Renal cortex interstitium (tissue), 11 donors: Measurements from ENCODE around the gene BICD1. TPM values are rescaled to one million over a fixed set of nuclear protein-coding genes. Genes with fewer than 3 reads are reported as not detected.
"Not testable (repeated sequence)": the region's sequence is repeated elsewhere in the genome, so short reads cannot be mapped to it uniquely, and the experiment has no call there.

Source experiments
- DNase-seq, 11 donors: peaks; one replicate each; pipeline ENCODE4 v3.0.0-alpha.2; 2013; ENCODE audit warnings: low read depth in 9 of 11, low spot score in 4 of 11; ENCODE audit errors: extremely low read depth in 1 of 11
- polyA plus RNA-seq, 3 donors: library from polyadenylated mRNA; unstranded; fragments of 120-200 nt; gene quantifications; one replicate each; pipeline ENCODE4 v1.2.1, GENCODE V29; 2013; ENCODE audit not compliant: insufficient read length in 3 of 3

The BICD1 gene
- polyA plus RNA-seq, 3 donors, result 21.1 to 26.9 (median 23.3) TPM

DNA sequence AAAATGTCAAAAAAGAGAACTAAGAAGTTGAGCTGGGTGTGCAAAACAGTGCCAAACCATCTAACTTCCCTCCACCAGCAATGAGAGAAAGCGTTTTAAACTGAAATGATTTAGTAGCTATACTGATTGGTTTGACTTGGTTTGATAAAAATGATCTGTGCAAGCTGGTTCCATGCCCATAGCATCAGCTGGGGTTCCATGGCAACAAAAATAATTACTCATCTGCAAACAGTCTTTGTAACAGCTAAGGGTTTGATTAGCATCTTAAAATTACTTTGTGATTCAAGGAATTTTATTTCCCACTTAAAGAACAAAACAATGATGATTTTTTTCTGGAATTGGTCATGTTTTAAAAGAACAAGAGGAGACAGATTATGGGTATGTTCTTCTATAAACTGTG is 15.0 kb upstream of the BICD1 start:
- no peak for DNase-seq

DNA sequence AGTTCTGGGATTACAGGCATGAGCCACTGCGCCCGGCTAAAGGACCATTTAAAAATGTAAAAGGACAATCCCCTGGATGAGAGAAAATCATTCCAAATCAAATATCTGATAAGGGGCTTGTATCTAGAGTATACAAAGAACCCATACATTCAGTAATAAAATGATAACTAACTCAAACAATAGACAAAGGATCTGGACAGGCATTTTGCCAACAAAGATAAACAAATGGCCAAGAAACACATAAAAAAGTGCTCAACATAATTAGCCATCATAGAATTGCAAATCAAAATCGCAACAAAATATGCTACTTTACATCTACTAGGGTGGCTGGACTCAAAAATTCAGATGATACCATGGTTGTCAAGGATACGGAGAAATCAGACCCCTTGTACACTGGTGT is 8.5 kb upstream of the BICD1 start:
- no peak for DNase-seq

DNA sequence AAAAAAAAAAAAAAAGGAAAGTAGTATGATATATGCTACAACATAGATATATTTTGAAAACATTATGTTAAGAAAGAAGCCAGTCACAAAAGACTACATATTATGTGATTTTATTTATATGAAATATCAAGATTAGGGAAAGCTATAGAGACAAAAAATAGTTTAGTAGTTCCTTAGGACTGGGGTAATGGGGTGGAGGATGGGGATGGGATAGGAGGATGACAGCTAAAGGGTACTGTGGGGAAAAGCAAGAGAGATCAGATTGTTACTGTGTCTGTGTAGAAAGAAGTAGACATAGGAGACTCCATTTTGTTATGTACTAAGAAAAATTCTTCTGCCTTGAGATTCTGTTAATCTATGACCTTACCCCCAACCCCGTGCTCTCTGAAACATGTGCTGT is 7.4 kb upstream of the BICD1 start:
- not testable (repeated sequence) for DNase-seq

DNA sequence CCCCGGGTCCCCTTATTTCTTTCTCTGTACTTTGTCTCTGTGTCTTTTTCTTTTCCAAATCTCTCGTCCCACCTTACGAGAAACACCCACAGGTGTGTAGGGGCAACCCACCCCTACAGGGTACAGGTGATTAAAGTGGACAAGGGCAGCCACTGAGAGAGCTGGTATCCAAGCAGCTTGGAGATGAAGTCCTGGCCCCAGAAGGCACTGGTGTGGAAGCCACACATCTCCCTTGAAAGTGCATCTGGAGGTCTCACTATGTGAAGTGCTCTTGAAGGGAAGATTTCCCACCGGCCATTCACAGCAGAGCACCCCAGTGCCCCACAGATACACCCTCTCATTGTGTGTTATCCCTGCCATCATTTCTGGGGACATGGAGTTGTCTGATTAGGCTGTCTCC is 6.3 kb upstream of the BICD1 start:
- no peak for DNase-seq

DNA sequence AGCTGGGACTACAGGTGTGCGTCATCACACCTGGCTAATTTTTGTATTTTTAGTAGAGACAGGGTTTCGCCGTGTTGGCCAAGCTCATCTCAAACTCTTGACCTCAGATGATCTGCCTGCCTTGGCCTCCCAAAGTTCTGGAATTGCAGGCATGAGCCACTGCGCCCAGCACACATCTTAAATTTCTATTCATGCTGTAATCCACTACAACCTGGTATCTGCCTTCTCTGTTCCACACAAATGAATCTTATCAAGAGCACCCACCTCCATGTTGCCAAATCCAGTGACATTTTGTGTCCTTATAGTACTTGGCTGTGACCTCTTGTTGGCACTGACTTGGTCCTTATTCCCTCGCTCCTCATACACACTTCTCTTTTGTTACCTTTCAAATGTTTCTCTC is 5.8 kb upstream of the BICD1 start:
- DNase-seq, result no peak

DNA sequence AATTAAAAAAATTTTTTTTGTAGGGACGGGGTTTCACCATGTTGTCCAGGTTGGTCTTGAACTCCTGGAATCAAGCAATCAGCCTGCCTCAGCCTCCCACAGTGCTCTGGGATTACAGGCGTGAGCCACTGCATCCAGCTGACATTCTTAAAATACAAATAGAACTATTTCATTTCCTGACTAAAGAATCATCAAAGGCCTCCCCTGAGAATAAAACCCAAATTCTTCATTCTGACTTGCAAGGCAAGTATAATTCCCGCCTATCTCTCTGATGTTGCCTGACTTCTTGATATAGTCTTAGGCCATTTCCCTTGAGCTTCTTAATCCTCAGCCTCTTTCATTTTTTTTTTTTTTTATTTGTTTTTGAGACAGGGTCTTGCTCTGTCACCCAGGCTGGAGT is 4.4 kb upstream of the BICD1 start:
- no peak for DNase-seq

DNA sequence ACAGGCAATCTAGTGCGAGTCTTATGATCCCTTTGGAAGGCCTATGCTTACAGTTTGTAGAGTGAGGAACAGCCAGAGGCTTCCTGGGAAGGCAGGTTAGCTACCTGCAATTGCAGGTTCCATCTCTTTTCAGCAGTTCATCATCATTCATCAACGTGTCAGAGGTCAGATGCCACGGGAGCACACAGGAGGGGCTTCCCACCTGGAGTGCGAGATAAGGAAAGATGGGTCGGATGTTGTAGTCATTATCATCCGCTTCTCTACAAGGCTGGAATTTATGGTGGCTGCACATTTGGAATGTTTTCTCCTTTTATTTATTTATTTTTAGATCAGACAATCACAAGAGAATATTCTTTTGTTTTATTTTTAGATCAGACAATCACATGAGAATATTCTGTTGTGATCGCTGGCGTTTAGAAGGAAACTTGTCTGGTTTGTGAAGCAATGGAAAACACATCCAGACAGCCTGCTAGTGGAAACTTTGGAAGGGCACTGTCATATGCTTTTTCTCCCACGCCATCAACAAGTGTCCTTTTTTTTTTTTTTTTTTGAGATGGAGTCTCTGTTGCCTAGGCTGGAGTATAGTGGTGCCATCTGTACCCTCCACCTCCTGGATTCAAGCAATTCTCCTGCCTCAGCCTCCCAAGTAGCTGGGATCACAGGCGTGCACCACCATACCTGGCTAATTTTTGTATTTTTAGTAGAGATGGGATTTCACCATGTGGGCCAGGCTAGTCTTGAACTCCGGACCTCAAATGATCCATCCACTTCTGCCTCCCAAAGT is 1.9 kb upstream of the BICD1 start:
- DNase-seq, result no peak

DNA sequence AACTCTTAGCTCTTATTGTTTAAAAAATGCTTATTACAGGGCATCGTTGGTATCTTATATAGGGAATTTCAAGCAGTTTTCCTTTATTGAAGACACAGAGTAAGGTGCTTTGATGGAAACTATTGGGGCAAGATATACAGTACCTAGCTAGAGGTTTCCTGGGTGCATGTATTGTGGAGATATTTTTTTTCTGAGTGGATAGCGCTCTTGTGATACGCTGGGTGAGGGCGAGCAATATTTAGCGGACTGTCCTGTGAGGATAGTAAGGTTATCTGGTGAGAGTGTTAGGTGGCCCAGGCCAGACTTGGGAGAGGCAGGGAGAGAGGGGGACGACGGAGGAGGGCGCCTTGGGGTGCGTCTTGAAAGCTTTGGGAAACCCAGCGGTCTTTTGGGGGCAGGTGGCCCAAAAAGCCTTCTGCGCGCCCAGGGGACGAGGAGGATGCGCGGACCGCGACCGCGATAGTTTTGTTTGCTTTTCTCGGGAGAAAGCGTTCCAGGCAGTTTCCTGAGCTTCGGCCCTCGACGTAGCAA is 596 bp upstream of the BICD1 start:
- peak in 1 of 11 donors; percentile 13 for DNase-seq

DNA sequence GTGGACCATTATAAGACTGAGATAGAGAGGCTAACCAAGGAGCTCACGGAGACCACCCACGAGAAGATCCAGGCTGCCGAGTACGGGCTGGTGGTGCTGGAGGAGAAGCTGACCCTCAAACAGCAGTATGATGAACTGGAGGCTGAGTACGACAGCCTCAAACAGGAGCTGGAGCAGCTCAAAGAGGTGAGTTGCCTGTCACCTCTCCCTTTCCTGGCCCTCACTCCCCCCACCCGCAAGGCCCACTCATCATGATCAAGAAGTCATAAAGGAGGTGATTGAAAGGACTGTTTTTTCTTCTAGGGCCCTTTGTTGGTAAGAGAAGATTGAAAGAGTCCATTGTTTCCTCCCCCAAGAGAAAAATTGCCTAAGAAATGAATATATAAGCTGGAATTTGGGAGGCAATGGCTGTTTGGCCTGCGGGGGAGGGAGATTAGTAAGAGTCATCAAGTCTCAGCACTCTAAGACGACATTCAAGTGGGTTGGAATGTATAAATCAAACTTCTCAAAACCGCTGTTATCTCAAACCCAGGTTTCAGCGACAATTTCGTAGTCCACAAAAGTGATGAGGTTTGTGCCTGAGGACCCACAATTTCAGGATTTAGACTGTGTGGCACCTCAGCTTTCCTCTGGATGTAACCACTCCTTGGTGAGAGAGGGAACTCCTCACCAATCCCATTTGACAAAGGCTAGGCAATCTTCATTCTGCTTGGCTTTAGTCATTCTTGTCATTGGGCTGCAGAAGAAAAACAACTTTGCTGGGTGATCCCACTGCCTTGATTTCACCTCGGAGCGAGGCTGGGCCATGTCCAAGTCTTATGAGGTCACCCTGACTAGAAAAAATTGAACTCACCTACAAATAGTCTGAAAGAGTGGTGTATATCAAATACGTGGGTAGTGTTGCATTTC is 966 bp downstream of the BICD1 start:
- DNase-seq, result peak in 4 of 11 donors; percentile 23 to 43 (median 34)

DNA sequence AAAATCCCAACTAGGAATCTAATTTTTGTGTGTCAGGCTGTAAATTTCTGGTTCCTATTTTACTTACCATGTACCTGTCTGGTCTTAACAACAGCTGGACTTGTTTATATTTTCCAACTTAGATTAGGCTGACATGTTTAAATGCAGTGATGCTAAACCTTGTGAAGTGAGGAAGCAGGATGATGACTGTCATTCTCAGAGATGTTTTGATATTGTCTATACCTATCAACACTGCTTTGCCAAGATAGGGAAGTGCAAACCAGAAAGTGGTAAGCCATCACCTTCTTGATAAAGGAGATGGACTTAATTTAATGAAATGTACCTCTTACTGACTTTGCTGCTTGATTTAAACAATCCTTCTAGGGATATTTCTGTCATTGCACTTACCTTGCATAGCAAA is 2.1 kb downstream of the BICD1 start:
- no peak for DNase-seq

DNA sequence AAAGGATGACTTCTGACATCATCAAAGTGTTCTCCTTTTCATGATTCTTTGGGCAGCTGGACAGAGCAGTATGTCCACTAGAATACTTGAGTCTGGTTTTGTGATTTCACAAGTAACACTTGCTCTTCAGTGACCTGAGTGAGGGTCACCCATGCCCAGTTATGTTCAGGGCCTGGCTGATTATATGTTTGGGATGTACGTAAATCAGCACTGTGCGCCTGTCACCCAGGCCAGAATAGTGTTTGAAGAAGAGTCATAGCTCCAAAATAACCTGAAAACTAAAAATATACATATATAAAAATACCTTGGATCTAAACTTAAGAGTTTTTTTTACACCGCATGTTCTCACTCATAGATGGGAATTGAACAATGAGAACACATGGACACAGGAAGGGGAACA is 3.8 kb downstream of the BICD1 start:
- no peak for DNase-seq

DNA sequence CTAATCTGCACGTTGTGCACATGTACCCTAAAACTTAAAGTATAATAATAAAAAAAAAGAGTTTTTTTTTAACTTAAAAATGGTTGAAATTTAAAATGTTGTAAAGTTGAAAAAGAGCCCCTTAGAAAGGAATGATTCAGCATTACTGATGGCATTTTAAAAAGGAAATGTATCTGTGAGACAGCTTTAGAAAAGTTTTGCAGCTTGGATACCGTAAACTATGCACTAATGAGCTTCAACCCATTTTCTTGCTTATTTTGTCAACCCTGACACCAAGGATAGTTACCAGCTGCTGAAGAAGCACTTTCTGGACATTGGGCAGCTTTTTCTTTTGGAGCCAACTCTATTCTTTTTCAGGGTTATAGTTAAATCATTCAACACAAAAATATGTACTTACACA is 4.3 kb downstream of the BICD1 start:
- DNase-seq, result no peak

DNA sequence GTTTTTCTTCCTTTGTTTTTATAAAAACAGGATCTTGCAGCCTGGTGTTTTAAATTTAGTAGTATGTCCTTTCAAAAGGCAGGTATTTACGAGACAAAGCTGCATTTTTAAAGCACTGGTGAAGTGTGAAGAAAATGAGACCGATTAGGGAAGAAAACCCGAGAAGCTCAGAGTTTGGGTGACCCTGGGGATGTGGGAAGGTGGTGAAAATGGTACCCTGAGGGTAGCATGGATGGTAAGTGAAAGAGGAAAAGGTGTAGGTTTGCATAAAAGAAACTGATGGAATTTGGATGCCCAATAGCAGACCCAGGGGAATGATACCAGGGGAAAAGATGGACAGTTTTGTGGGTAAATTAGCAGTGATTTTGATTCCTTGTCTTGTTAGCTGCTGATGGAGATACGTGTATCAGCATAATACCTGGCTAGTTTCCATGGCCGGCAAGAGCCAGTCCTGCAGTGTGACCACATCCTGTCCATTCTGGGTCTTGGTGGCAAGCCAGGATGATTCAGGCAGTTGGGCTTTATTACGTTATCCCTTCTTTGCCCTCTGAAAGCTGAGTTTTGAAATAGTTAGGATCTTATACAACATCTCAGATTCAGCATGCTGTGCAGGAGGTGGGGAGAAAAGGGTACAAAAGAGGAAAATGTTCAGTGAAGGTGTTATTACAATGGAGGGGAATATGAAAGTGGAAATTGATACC is 8.9 kb downstream of the BICD1 start:
- DNase-seq, result no peak

DNA sequence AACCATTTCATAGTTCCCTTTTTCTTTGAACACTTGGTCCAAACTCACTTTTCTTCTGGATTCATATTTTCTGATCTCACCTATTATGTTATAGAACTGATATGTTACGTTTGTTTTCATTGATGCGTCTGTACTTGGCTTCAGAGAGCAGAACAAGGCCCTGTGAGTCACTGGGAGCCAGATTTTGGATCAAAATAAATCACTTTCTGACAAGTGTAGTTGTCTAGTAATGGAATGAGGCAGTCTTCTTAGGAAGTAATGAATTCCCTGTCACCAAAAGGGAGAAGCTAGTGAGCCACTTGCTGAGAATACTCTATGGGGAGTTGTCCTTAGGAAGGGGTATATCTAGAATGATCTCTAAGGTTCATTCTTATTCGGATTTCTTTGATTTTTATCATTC is 10.2 kb downstream of the BICD1 start:
- DNase-seq, result no peak

DNA sequence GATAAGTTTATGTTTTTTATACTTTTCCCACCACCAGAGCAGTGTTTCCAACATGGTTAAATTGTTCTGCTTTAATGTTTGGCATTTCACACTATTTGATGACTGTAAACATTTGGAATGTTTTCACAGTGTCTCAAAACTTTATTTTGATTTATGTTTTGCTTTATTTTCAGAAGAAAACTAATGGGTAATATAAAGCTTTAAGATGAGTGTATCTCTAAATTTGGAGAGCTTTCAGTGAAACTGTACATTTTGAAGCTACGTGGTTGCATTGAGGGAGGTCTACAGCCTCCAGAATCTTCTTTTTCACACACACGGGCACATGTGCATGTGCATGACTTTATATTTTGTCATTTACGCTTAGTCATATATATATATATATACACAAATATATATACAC is 10.7 kb downstream of the BICD1 start:
- no peak for DNase-seq

DNA sequence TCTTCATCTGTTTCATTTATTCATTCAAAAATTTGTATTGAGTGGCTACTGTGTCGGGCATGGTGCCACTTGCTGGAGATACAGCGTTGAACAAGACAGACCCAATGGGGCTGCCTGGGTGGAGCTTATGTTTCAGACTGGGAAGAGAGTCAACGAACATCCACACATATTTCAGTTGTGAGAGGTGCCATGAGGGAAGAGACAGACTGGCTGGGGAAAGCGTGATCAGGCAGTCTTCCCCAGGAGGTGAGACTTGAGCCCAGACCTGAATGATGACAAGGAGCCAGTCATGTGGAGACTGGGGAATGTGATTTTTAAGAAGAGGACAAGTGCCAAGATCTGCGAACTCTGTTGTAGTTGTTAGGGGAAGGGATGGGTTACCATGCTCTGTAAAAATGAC is 12.2 kb downstream of the BICD1 start:
- DNase-seq, result no peak

DNA sequence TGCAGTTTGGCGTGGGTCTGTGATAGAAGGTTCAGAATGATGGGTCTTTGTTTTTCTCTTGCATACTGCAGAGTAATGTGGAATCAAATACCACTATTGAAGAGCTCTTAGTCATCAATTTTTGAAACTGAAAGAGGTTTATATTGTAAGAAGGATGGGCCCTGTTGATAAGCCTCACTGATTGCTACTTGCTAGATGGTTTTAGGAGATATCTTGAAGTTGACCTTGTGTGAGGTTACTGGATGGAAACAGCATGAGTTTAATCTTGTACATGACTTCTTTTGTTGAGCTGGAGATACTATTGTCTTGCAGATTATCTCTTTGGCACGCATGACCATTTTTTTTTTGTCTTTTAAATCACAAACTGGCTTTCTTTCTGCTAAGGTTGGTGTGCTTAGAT is 13.8 kb downstream of the BICD1 start:
- DNase-seq, result no peak

DNA sequence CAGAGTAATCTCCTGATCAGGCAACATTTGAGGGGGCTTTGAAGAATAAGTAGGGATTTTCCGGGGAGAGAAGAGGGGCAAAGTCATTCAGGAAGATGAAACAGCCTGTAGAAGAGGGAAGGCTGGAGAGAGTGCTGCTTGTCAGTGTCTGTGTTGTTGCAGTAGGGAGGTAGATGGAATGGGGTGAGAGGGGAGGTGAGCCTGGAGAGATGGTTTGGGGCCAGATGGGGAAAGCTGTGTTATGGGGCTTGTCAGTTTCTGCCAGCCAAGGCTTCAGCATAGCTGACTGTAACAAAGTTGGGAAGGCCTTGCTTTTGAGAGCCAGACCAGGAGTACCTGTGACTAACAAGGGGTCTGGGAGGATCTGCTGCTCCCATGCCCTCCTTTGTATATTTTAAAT is 18.0 kb downstream of the BICD1 start:
- DNase-seq, result no peak

DNA sequence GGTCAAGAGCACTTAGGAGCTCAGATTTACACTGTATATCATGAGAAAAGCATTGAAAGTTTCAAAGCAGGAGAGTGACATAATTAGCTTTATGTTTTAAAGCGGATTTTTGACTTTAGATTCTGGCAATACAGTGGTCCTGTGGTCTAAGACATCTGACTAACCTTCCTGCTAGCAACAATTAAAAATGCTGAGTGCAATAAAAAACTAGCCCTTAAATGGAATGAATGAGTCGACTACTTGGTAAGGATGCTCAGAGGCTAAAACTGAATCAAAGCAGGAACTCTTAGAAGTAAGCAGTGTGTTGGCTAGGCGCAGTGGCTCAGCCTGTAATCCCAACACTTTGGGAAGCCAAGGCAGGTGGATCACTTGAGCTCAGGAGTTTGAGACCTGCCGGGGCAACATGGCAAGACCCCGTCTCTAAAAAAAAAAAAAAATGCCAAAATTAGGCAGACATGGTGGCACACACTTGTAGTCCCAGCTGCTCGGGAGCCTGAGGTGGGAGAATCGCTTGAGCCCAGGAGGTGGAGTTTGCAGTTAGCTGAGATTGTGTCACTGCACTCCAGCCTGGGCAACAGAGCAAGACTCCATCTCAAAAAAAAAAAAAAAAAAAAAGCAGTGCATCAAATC is 18.9 kb downstream of the BICD1 start:
- no peak for DNase-seq
